Esophagus muscularis mucosa (tissue), 3 donors: ENCODE data around the gene IL17RD.

ENCODE experiments used
- CTCF ChIP-seq, 3 experiments: fragments of 200-600 bp in 2 of 3; fragments of 450-650 bp in 1 of 3; sonication (generic) in 2 of 3; IDR thresholded peaks; one replicate each; pipeline ENCODE4 v1.5.1; 2017 to 2019; ENCODE audit warnings: antibody characterized with exemption in 3 of 3, mild to moderate bottlenecking in 2 of 3, moderate library complexity in 1 of 3
- POLR2A ChIP-seq: fragments of 450-650 bp; IDR thresholded peaks from one replicate; pipeline ENCODE4 v1.6.1; 2017; ENCODE audit warnings: antibody characterized with exemption, moderate library complexity, mild to moderate bottlenecking, low read depth
- POLR2AphosphoS5 ChIP-seq, 2 donors: sonication (generic); formaldehyde crosslinking; IDR thresholded peaks; one replicate each; pipeline ENCODE4 v1.6.1; 2017; ENCODE audit warnings: antibody characterized with exemption in 2 of 2

DNA sequence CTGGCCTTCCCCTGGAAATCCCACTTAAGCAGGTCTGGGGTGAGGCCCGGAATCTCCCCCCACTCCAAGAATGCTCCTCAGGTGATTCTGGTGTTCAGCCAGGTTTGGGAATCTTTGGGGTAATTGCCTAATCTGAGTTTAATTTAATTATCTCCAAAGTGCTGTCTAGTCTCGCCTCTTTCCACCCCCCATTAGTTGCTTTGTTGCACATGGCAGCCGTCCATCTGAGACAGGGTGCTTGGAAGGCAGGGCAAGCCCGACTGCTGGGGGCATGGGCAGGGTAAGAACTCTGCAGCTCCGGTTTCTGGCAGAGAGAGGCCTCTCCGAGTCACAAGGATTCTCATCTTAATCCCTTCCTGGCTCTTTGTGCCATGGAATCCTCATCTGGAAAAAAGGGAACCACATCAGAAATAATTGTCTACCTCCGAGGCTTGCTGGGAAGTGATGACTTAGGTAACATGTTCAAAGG, 15.0 kb downstream of the IL17RD start:
- TF ChIP-seq POLR2AphosphoS5 (IDR thresholded peaks at IDR 0.05) = no peak
- TF ChIP-seq POLR2A = no peak
- TF ChIP-seq CTCF (IDR thresholded peaks at IDR 0.05) = no peak
